HL-60/S4 (cell line): ENCODE data around the gene STK10.
"Not testable (repeated sequence)": the region's sequence is repeated elsewhere in the genome, so short reads cannot be mapped to it uniquely, and the experiment has no call there.

Experiments
- in situ Hi-C: fragments of 300-500 bp; cut with MboI; formaldehyde crosslinking; loops from 2 replicates; pipeline ENCODE4 v1.14.3; 2022; ENCODE audit warnings: low sequenced_read_pairs

The STK10 gene

GRCh38 chr5:172188033-172188892, at the start of gene STK10:
Gene STK10, minus strand, starts transcription at chr5:172188224. Its CDS starts 182 bp downstream, at chr5:172188042.
- in situ Hi-C loops = no loop called here

GRCh38 chr5:172235827-172236736, 48.1 kb upstream of the STK10 start:
- in situ Hi-C loops = no loop called here

DNA sequence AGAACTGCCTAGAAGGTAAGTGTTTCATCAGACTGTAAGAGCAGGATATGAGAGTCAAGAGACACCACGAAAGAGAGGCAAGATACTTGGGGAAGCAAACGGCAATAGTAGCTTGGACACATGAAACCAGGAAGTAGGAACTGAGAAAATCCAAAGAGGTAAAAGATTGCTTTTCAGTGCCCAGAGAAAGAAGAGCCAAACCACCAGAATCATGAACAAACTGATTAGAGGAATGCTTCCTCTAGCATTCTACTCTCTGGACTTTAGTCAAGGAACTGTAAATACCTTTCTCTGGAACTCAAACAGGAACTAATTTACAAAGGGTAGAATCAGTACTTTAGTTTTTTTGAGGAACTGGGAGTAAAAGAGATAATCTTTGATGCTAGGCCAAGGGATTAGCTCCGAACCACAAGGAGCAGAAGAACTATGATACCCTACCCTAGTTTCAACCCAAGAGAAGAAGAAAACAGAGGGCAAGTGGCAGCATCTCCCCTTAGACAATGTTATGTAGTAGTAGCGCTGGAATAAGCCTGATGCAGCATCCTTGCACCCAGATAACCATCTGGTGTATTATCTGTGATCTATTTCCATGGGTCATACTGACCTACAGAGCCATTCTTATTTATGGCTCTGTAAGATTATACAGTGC, 47.2 kb upstream of the STK10 start:
- in situ Hi-C loops = no loop called here

DNA sequence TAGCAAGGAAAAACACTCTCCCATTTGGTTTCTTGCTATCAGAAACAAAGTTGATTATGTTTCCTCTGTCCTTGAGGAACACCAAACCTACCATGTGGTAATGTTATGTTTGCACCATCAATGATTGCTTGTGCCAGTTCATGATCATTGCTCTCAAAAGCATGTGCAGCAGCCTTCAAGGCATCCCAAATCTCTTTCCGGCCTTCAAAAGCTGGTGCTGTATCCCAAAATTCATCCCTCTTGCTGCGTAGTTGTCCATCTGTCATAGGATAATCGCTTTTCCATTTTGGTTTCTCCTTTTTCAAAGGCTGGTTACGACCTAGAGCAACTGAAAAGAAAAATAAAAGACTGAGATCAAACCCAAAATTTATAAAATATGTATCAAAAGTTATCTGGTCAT, 46.0 kb upstream of the STK10 start:
- in situ Hi-C loops = no loop called here

DNA sequence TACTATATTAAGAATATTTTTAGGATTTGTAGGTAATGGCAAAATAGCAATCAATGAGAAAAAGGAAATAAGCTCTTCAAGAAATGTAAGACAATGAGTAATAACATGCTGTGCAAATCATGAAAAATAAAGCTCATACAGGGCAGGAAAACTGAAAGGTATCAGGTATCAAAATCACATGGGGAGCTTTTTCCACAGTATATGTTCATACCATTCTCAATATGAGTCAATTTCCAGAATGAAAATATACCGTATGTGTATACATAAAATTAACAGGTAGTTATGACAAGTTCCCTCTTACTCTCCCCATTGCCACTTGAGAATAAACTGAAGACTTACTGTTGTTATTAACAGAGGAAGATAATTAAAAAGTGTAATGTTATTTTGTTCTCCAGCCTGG, 41.9 kb upstream of the STK10 start:
- in situ Hi-C loops = no loop called here

GRCh38 chr5:172224996-172225395, 37.0 kb upstream of the STK10 start:
- in situ Hi-C loops = no loop called here

- in situ Hi-C loops = no loop called here
Observed at GRCh38 chr5:172223901-172224873, 36.2 kb upstream of the STK10 start.

GRCh38 chr5:172219296-172219695, 31.3 kb upstream of the STK10 start:
- in situ Hi-C loops = no loop called here

GRCh38 chr5:172216345-172216744, 28.3 kb upstream of the STK10 start:
- in situ Hi-C loops = no loop called here

- in situ Hi-C loops = no loop called here
Observed at GRCh38 chr5:172213126-172213525, 25.1 kb upstream of the STK10 start.

GRCh38 chr5:172211676-172212075, 23.7 kb upstream of the STK10 start:
- in situ Hi-C loops = no loop called here

- in situ Hi-C loops = no loop called here
Observed at GRCh38 chr5:172209714-172210113, 21.7 kb upstream of the STK10 start.

- in situ Hi-C loops = no loop called here
Observed at GRCh38 chr5:172207511-172207910, 19.5 kb upstream of the STK10 start.

DNA sequence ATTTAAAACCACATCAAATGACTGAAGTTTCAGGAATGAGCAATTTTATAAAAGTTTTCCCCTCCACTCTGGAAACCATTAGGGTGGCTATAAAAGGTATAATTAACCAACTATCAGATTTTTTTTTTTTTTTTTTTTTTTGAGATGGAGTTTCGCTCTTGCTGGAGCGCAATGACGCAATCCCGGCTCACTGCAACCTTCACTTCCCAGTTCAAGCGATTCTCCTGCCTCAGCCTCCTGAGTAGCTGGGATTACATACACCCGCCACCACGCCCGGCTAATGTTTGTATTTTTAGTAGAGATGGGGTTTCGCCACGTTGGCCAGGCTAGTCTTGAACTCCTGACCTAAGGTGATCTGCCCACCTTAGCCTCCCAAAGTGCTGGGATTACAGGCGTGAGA, 18.0 kb upstream of the STK10 start:
- in situ Hi-C loops = not testable (repeated sequence)

DNA sequence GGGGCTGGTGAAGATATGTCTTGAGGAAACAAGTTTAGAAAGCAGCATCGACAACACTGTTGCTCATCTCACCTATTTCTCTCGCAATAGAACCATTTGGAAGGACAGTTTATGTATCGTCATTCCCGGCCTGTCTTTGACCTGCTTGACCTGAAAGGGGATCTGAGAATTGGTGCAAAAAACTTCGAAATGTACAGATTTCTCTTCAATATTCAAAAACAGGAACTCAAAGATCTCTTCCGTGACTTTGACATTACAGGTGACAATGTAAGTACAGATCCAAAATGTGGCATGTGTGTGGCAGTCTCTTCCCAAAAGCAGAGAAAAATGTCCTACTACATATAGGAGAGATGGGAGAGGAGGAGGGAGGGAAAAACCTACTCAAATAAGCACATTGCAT, 12.5 kb upstream of the STK10 start:
- in situ Hi-C loops = no loop called here

DNA sequence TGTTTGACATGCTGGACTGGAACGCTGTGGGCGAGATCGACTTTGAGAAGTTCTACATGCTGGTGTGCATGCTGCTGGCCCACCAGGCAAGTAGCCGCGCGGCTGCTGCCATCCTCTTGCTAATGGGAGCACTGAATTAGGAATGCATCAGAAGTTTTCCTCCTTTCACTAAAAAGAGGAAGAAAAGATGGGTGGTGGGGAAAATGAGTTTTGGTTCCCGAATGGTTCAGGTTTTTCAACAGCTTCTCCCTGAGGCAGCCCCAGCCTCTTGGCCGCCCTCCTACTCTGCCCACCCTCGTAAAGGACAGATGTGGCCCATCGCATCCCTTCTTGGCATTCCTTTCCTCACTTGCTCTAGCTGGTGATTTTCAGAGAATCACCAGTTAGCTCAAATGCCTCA, 11.4 kb upstream of the STK10 start:
- in situ Hi-C loops = no loop called here

- in situ Hi-C loops = not testable (repeated sequence)
Observed at GRCh38 chr5:172197775-172198174, 9.8 kb upstream of the STK10 start.

DNA sequence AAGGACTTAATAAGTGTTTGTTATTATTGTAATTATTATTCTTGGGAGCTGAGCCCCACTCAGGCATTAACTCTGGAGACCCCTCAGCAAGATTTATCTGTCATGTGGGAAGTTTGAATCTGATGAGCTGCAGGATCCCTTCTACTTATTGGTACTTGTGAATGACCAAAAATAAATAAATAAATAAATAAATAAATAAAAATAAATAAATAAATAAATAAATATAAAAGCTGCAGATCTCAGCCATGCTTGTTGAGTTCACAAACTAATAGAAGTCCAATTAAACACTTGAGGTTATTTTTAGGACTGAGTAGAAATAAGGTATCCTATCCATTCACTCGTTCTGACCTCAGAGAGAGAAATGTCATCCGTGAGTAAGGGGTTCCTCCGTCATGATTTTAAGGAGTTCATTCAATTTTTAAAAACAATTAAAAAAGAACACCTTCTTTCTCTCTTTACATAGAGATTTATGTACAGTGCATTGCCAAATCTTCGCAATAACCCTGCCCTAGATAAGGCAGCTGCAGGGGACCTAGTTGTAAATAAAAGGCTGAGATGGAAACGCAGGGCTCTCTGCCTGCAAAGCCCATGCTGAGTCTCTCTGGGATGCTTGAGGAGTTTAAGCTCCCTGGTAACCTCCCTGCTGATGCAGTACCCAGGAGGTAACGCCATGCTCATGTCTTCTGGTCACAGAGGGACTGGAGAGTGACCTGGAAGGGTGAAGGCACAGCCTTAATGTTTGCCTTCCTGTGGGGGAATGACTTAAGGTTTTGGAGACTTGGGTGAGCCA, 7.2 kb upstream of the STK10 start:
- in situ Hi-C loops = no loop called here

- in situ Hi-C loops = no loop called here
Observed at GRCh38 chr5:172193872-172194271, 5.8 kb upstream of the STK10 start, which contains the start of gene EFCAB9. Gene EFCAB9, plus strand, starts transcription at chr5:172194172. Its CDS starts 1 bp downstream, at chr5:172194173.
